HG03060 (cell line): ENCODE measurements around the gene SHROOM3.

Source experiments
- ATAC-seq: cut with Tn5 transposase; IDR thresholded peaks from one replicate; pipeline ENCODE4 v1.9.1; 2021; ENCODE audit warnings: low read depth, moderate number of reproducible peaks; ENCODE audit not compliant: unreplicated experiment

The SHROOM3 gene

GRCh38 chr4:76792418-76792817 lies 357.4 kb downstream of the SHROOM3 start:
- ATAC-seq = no peak

- no peak for ATAC-seq
Measured at GRCh38 chr4:76795243-76795642, 360.2 kb downstream of the SHROOM3 start.

- ATAC-seq = no peak
Measured at GRCh38 chr4:76799140-76799539, 364.1 kb downstream of the SHROOM3 start.

GRCh38 chr4:76799718-76800117 lies 364.7 kb downstream of the SHROOM3 start:
- no peak for ATAC-seq

GRCh38 chr4:76800902-76801301 lies 365.9 kb downstream of the SHROOM3 start:
- ATAC-seq = no peak

GRCh38 chr4:76801621-76802235 lies 366.7 kb downstream of the SHROOM3 start:
- no peak for ATAC-seq

GRCh38 chr4:76802236-76803021 lies 367.4 kb downstream of the SHROOM3 start:
- no peak for ATAC-seq

GRCh38 chr4:76803522-76803921 lies 368.5 kb downstream of the SHROOM3 start:
- no peak for ATAC-seq

- ATAC-seq = no peak
Measured at GRCh38 chr4:76804096-76804495, 369.1 kb downstream of the SHROOM3 start.

- ATAC-seq = no peak
Measured at GRCh38 chr4:76806346-76806745, 371.3 kb downstream of the SHROOM3 start.

GRCh38 chr4:76806757-76807156 lies 371.7 kb downstream of the SHROOM3 start:
- no peak for ATAC-seq

GRCh38 chr4:76809594-76810305 lies 374.7 kb downstream of the SHROOM3 start:
- ATAC-seq = no peak

GRCh38 chr4:76811604-76812412 lies 376.8 kb downstream of the SHROOM3 start:
- ATAC-seq = no peak

- ATAC-seq = no peak
Measured at GRCh38 chr4:76813070-76813469, 378.0 kb downstream of the SHROOM3 start.

- ATAC-seq = no peak
Measured at GRCh38 chr4:76821641-76822040, 386.6 kb downstream of the SHROOM3 start.

GRCh38 chr4:76822303-76822702 lies 387.3 kb downstream of the SHROOM3 start:
- ATAC-seq = no peak

- no peak for ATAC-seq
Measured at GRCh38 chr4:76823495-76823894, 388.5 kb downstream of the SHROOM3 start.

GRCh38 chr4:76830612-76830963 lies 395.6 kb downstream of the SHROOM3 start:
- ATAC-seq = no peak

GRCh38 chr4:76830964-76831703 lies 396.1 kb downstream of the SHROOM3 start:
- no peak for ATAC-seq

- ATAC-seq = no peak
Measured at GRCh38 chr4:76831711-76832373, 396.8 kb downstream of the SHROOM3 start.
